HEK293T (cell line): ENCODE results near the gene BCL6B.

Source experiments
- CTCF ChIA-PET: fragments of 350-600 bp; formaldehyde crosslinking; extraction: SDS; loops from one replicate; lab custom pipeline; 2021; ENCODE audit warnings: antibody characterized with exemption, inconsistent platforms; lab: Yijun Ruan, JAX
- POLR2A ChIA-PET: fragments of 350-600 bp; formaldehyde crosslinking; extraction: SDS; loops from one replicate; lab custom pipeline; 2020; ENCODE audit warnings: antibody characterized with exemption, inconsistent platforms; lab: Yijun Ruan, JAX
- DNase-seq: peaks from one replicate; pipeline ENCODE4 v3.0.0; 2012; ENCODE audit warnings: mixed read lengths; ENCODE audit errors: extremely low spot score
- ARNT ChIP-seq: fragments of 450-650 bp; IDR thresholded peaks from 2 replicates; pipeline ENCODE4 v1.6.1; 2017; ENCODE audit warnings: mild to moderate bottlenecking
- BHLHE40 ChIP-seq: fragments of 450-650 bp; IDR thresholded peaks from 2 replicates; pipeline ENCODE4 v1.6.1; 2016; ENCODE audit warnings: mild to moderate bottlenecking, moderate library complexity, borderline replicate concordance
- CTBP1 ChIP-seq: fragments of 450-650 bp; IDR thresholded peaks from 2 replicates; pipeline ENCODE4 v1.6.1; 2016; ENCODE audit warnings: borderline replicate concordance
- ELF4 ChIP-seq: fragments of 450-650 bp; IDR thresholded peaks from 2 replicates; pipeline ENCODE4 v1.6.1; 2017; ENCODE audit warnings: antibody characterized with exemption
- FOXA1 ChIP-seq: fragments of 450-650 bp; IDR thresholded peaks from 2 replicates; pipeline ENCODE4 v1.6.1; 2016; ENCODE audit warnings: mild to moderate bottlenecking
- FOXK2 ChIP-seq: fragments of 450-650 bp; IDR thresholded peaks from 2 replicates; pipeline ENCODE4 v1.6.1; 2016; ENCODE audit warnings: mild to moderate bottlenecking
- FOXM1 ChIP-seq: fragments of 450-650 bp; IDR thresholded peaks from 2 replicates; pipeline ENCODE4 v1.6.1; 2017; ENCODE audit warnings: mild to moderate bottlenecking, borderline replicate concordance
- HDGF ChIP-seq: fragments of 450-650 bp; IDR thresholded peaks from 2 replicates; pipeline ENCODE4 v1.6.1; 2017; ENCODE audit warnings: antibody characterized with exemption, borderline replicate concordance
- L3MBTL2 ChIP-seq: fragments of 450-650 bp; conservative IDR thresholded peaks from 2 replicates; pipeline ENCODE4 v1.6.1; 2016; ENCODE audit warnings: mild to moderate bottlenecking
- LEF1 ChIP-seq: fragments of 450-650 bp; IDR thresholded peaks from 2 replicates; pipeline ENCODE4 v1.6.1; 2017; ENCODE audit warnings: mild to moderate bottlenecking, borderline replicate concordance
- NFRKB ChIP-seq: fragments of 450-650 bp; IDR thresholded peaks from 2 replicates; pipeline ENCODE4 v1.6.1; 2016; ENCODE audit warnings: mild to moderate bottlenecking, moderate library complexity
- PKNOX1 ChIP-seq: fragments of 450-650 bp; IDR thresholded peaks from 2 replicates; pipeline ENCODE4 v1.6.1; 2016
- SP1 ChIP-seq: fragments of 450-650 bp; IDR thresholded peaks from 2 replicates; pipeline ENCODE4 v1.6.1; 2017
- SUZ12 ChIP-seq: fragments of 450-650 bp; IDR thresholded peaks from 2 replicates; pipeline ENCODE4 v1.6.1; 2016; ENCODE audit warnings: mild to moderate bottlenecking
- TARDBP ChIP-seq: fragments of 450-650 bp; IDR thresholded peaks from 2 replicates; pipeline ENCODE4 v1.6.1; 2016
- ZNF384 ChIP-seq: fragments of 450-650 bp; IDR thresholded peaks from 2 replicates; pipeline ENCODE4 v1.6.1; 2016

The BCL6B gene

GRCh38 chr17:7029096-7029495 is 6.2 kb downstream of the BCL6B start:
- TF ChIP-seq FOXA1 (no peak), LEF1 (no peak), BHLHE40 (no peak), L3MBTL2 (no peak), FOXK2 (no peak), ELF4 (no peak), ARNT (no peak), TARDBP (no peak), ZNF384 (no peak), CTBP1 (no peak), FOXM1 (no peak), PKNOX1 (no peak), NFRKB (no peak), SP1 (no peak), SUZ12 (no peak), HDGF (no peak)
- ChIA-PET POLR2A (no interaction called here), CTCF (no interaction called here)
- DNase-seq: no peak

- ChIA-PET CTCF (no interaction called here), POLR2A (no interaction called here)
- no peak for DNase-seq
- TF ChIP-seq FOXM1 (no peak), NFRKB (no peak), CTBP1 (no peak), PKNOX1 (no peak), LEF1 (no peak), FOXA1 (no peak)
These were observed 6.8 kb downstream of the BCL6B start for GRCh38 chr17:7029659-7030058.

GRCh38 chr17:7034955-7035590 is 12.2 kb downstream of the BCL6B start:
- DNase-seq: no peak
- TF ChIP-seq FOXM1 (no peak), HDGF (peak; percentile 20; the same call in 1 of the 2 replicates)
- ChIA-PET CTCF (interaction anchor here (1.0 to 1.6 kb wide), 3 partner anchors 11 to 17 kb away, joined by 4 to 10 read pairs (median 5); no protein-coding TSS in a partner anchor), POLR2A (interaction anchor here (0.6 to 3.4 kb wide), 17 partner anchors 7 to 384 kb away, joined by 3 to 33 read pairs (median 4); partner anchors contain the start of genes ACADVL, ASGR1, C17orf100 and DLG4)

GRCh38 chr17:7035591-7036368 is 12.9 kb downstream of the BCL6B start, which contains the start of gene SLC16A13:
TSS of gene SLC16A13 (plus strand) at chr17:7036015. CDS start at chr17:7036383, 368 bp downstream.
- ChIA-PET POLR2A (interaction anchor here (0.6 to 3.4 kb wide), 20 partner anchors 8 to 384 kb away, joined by 3 to 33 read pairs (median 4); partner anchors contain the start of genes ACADVL, ASGR1, C17orf100 and DLG4), CTCF (interaction anchor here (0.6 to 1.6 kb wide), 4 partner anchors 10 to 546 kb away, joined by 4 to 10 read pairs (median 4); no protein-coding TSS in a partner anchor)
- TF ChIP-seq HDGF: 0 out of 2 replicates have a peak, but pooled peaks have one; percentile 7
- TF ChIP-seq LEF1: no peak
- peak; percentile 65 for TF ChIP-seq L3MBTL2
- peak; percentile 94 for DNase-seq

- ChIA-PET POLR2A (interaction anchor here (2.0 to 3.4 kb wide), 2 partner anchors 9 to 26 kb away, joined by 5 to 33 read pairs; partner anchors contain the start of gene RNASEK), CTCF (interaction anchor here (0.6 to 1.0 kb wide), 3 partner anchors 95 to 107 kb away, joined by 3 to 6 read pairs (median 3); no protein-coding TSS in a partner anchor)
- no peak for TF ChIP-seq ELF4
- TF ChIP-seq SUZ12: no peak
- TF ChIP-seq HDGF: no peak
- TF ChIP-seq L3MBTL2: no peak
- TF ChIP-seq LEF1: no peak
- no peak for TF ChIP-seq FOXA1
- TF ChIP-seq SP1: no peak
- no peak for TF ChIP-seq CTBP1
- TF ChIP-seq ARNT: no peak
- no peak for TF ChIP-seq NFRKB
- TF ChIP-seq BHLHE40: no peak
- no peak for TF ChIP-seq TARDBP
- no peak for TF ChIP-seq FOXM1
- no peak for TF ChIP-seq PKNOX1
- no peak for TF ChIP-seq FOXK2
- no peak for TF ChIP-seq ZNF384
- no peak for DNase-seq
These were observed 15.4 kb downstream of the BCL6B start for GRCh38 chr17:7038025-7038862.
